ENCODE data around the gene NRTN. TPM values are rescaled to one million over a fixed set of nuclear protein-coding genes. Genes with fewer than 3 reads are reported as not detected.

The NRTN gene
- total RNA-seq, 2 donors from 2014 or later = 24.1 to 70.9 TPM

GRCh38 chr19:5795382-5795919 lies 9.4 kb upstream of the NRTN start:
- no peaks in the 10 kb centered on the region for H3K9me3 ChIP-seq
- intact Hi-C loops (cut with DNase I) = no loop called here
- H3K4me3 ChIP-seq = no peak overlapping the region
- WGBS, 2 donors = 86 to 92% methylated on average over 7 of the region's 7 CpGs
- H3K27me3 ChIP-seq = no peaks in the 10 kb centered on the region
- DNase-seq = no peak
- no peak overlapping the region for H3K27ac ChIP-seq
- H3K36me3 ChIP-seq (replicated peaks in 1 of 2; ENCODE audit: insufficient read depth in 1 of 2, low read depth in 2 of 2) = no peaks in the 10 kb centered on the region
- H3K4me1 ChIP-seq = peaks cover 39% of the 10 kb centered on the region
- no peak for TF ChIP-seq CTCF (IDR thresholded peaks at IDR 0.05)
- no peak for TF ChIP-seq POLR2A (IDR thresholded peaks at IDR 0.05)
- ATAC-seq = no peak

DNA sequence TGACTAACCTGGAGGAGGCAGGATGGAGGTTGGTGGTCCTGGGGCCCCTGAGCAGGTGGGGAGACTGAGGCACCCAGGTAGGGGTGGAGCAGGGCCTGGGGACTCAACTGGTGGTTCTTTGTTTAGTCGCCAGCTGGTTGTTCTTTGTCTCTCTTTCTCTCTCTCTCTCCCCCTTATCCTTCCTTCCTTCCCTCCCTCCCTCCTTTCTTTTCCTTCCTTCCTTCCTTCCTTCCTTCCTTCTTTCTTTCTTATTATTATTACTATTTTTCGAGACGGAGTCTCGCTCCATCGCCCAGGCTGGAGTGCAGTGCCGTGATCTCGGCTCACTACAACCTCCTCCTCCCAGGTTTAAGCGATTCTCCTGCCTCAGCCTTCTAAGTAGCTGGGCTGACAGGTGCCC lies 6.6 kb upstream of the NRTN start:
- TF ChIP-seq CTCF (IDR thresholded peaks at IDR 0.05) = no peak
- no peak for TF ChIP-seq POLR2A (IDR thresholded peaks at IDR 0.05)

GRCh38 chr19:5799247-5800241 lies 5.3 kb upstream of the NRTN start:
- intact Hi-C loops (cut with DNase I) = no loop called here
- ATAC-seq = peak; percentile 64

More for the DNA sequence above, 6.6 kb upstream of the NRTN start:
- WGBS, 2 donors = 86 to 94% methylated on average over 7 to 8 of the region's 8 CpGs
- intact Hi-C loops (cut with DNase I) = no loop called here
- Histone ChIP-seq H3K27me3 (no peaks in the 10 kb centered on the region), H3K9me3 (no peaks in the 10 kb centered on the region), H3K36me3 (replicated peaks in 1 of 2; ENCODE audit: insufficient read depth in 1 of 2, low read depth in 2 of 2) (no peaks in the 10 kb centered on the region), H3K4me3 (no peak overlapping the region), H3K27ac (peak overlapping the region; percentile 26 to 78 (median 72)), H3K4me1 (peaks cover 49% of the 10 kb centered on the region)
- ATAC-seq (no peak), DNase-seq (no peak)

More at GRCh38 chr19:5799247-5800241, 5.3 kb upstream of the NRTN start:
- Histone ChIP-seq H3K9me3 (no peaks in the 10 kb centered on the region), H3K27ac (peak overlapping the region; percentile 58 to 78 (median 72)), H3K4me1 (peaks cover 57% of the 10 kb centered on the region), H3K4me3 (no peak overlapping the region), H3K27me3 (no peaks in the 10 kb centered on the region), H3K36me3 (replicated peaks in 1 of 2; ENCODE audit: insufficient read depth in 1 of 2, low read depth in 2 of 2) (no peaks in the 10 kb centered on the region)
- TF ChIP-seq CTCF (IDR thresholded peaks at IDR 0.05) = no peak
- TF ChIP-seq POLR2A (IDR thresholded peaks at IDR 0.05) = no peak
- DNase-seq = peak; percentile 78 to 88 (median 84)
- 25 to 36% methylated on average over 22 to 37 of the region's 37 CpGs for WGBS, 2 donors

Data from body of pancreas (tissue), 4 donors.